Liver (tissue), 9 donors: ENCODE data around the gene AEBP1. TPM values are rescaled to one million over a fixed set of nuclear protein-coding genes. Genes with fewer than 3 reads are reported as not detected.

Source experiments
- DNase-seq: peaks from one replicate; pipeline ENCODE4 v3.0.0-alpha.2; 2017; ENCODE audit warnings: low spot score
- H3K27ac ChIP-seq, 2 donors: one replicate each; pipeline ENCODE4 v1.7.0; 2013; ENCODE audit warnings: inconsistent platforms in 2 of 2, low read length in 2 of 2, control low read depth in 1 of 2, low read depth in 1 of 2, mild to moderate bottlenecking in 1 of 2
- H3K27me3 ChIP-seq, 4 donors: one replicate each; pipeline versions ENCODE4 v1.6.1 to v1.7.0; 2013; ENCODE audit warnings: low read length in 3 of 4, inconsistent platforms in 1 of 4, mild to moderate bottlenecking in 1 of 4, moderate library complexity in 1 of 4; ENCODE audit not compliant: control insufficient read depth in 4 of 4, insufficient read depth in 4 of 4
- H3K36me3 ChIP-seq, 4 donors: one replicate each; pipeline versions ENCODE4 v1.6.1 to v1.7.0; 2013; ENCODE audit warnings: low read length in 3 of 4, mild to moderate bottlenecking in 3 of 4, low read depth in 1 of 4, moderate library complexity in 1 of 4; ENCODE audit not compliant: control insufficient read depth in 4 of 4, insufficient read depth in 3 of 4
- H3K4me1 ChIP-seq, 4 donors: one replicate each; pipeline versions ENCODE4 v1.6.1 to v1.7.0; 2013; ENCODE audit warnings: low read length in 3 of 4, mild to moderate bottlenecking in 3 of 4, moderate library complexity in 1 of 4; ENCODE audit not compliant: control insufficient read depth in 4 of 4, insufficient read depth in 4 of 4
- H3K4me3 ChIP-seq, 3 donors: one replicate each; pipeline versions ENCODE4 v1.6.1 to v1.7.0; 2013; ENCODE audit warnings: low read length in 3 of 3, control low read depth in 1 of 3, low read depth in 1 of 3, mild to moderate bottlenecking in 1 of 3
- H3K9ac ChIP-seq, 2 donors: one replicate each; pipeline ENCODE4 v1.7.0; 2013; ENCODE audit warnings: low read length in 2 of 2, mild to moderate bottlenecking in 2 of 2, moderate library complexity in 2 of 2, control low read depth in 1 of 2, low read depth in 1 of 2
- H3K9me3 ChIP-seq, 4 donors: one replicate each; pipeline versions ENCODE4 v1.6.1 to v1.7.0; 2013; ENCODE audit warnings: low read length in 3 of 4; ENCODE audit not compliant: control insufficient read depth in 4 of 4
- EGR1 ChIP-seq, 2 donors: IDR thresholded peaks; 2 replicates each; pipeline ENCODE4 v1.6.1; 2016 to 2018; ENCODE audit warnings: antibody characterized with exemption in 2 of 2, low read depth in 2 of 2
- FOXA1 ChIP-seq: IDR thresholded peaks from 2 replicates; pipeline ENCODE4 v1.6.1; 2016; ENCODE audit warnings: antibody characterized with exemption
- FOXA2 ChIP-seq: IDR thresholded peaks from 2 replicates; pipeline ENCODE4 v1.6.1; 2016; ENCODE audit warnings: antibody characterized with exemption
- GABPA ChIP-seq, 2 donors: IDR thresholded peaks in 1 of 2; conservative IDR thresholded peaks in 1 of 2; 2 replicates each; pipeline ENCODE4 v1.6.1; 2016; ENCODE audit warnings: antibody characterized with exemption in 2 of 2, mild to moderate bottlenecking in 1 of 2, moderate library complexity in 1 of 2
- HNF4A ChIP-seq, 2 donors: conservative IDR thresholded peaks; 2 replicates each; pipeline ENCODE4 v1.6.1; 2016; ENCODE audit warnings: antibody characterized with exemption in 2 of 2, mild to moderate bottlenecking in 2 of 2
- HNF4G ChIP-seq: IDR thresholded peaks from 2 replicates; pipeline ENCODE4 v1.6.1; 2016; ENCODE audit warnings: antibody characterized with exemption
- JUND ChIP-seq, 2 donors: IDR thresholded peaks; 2 replicates each; pipeline ENCODE4 v1.6.1; 2016; ENCODE audit warnings: antibody characterized with exemption in 2 of 2
- NR2F2 ChIP-seq: IDR thresholded peaks from 2 replicates; pipeline ENCODE4 v1.6.1; 2016; ENCODE audit warnings: antibody characterized with exemption
- RXRA ChIP-seq, 2 donors: IDR thresholded peaks; 2 replicates each; pipeline ENCODE4 v1.6.1; 2017 to 2018; ENCODE audit warnings: antibody characterized with exemption in 2 of 2, mild to moderate bottlenecking in 1 of 2
- SP1 ChIP-seq: IDR thresholded peaks from 2 replicates; pipeline ENCODE4 v1.6.1; 2018; ENCODE audit warnings: antibody characterized with exemption, mild to moderate bottlenecking
- TAF1 ChIP-seq: conservative IDR thresholded peaks from 2 replicates; pipeline ENCODE4 v1.6.1; 2016; ENCODE audit warnings: antibody characterized with exemption, mild to moderate bottlenecking
- YY1 ChIP-seq: IDR thresholded peaks from 2 replicates; pipeline ENCODE4 v1.6.1; 2016; ENCODE audit warnings: antibody characterized with exemption, mild to moderate bottlenecking
- WGBS: extraction: QIAGEN DNeasy Blood & Tissue Kit; methylation state at CpG from one replicate; pipeline ENCODE4 v1.1.7; 2013; 5-methylcytosine and 5-hydroxymethylcytosine counted together
- polyA plus RNA-seq, 2 donors: library from polyadenylated mRNA; stranded (reverse) in 1 of 2; unstranded in 1 of 2; fragments of 200-250 nt in 1 of 2; fragments of >200 nt in 1 of 2; fragmentation: Nextera tagmentation in 1 of 2; extraction: Ambion mirVana in 1 of 2; gene quantifications; one replicate each; pipeline versions ENCODE4 v1.2.1 to v1.2.3, GENCODE V29; 2013 to 2015
- total RNA-seq, 2 donors: library from RNA; depleted of rRNA; stranded (reverse); fragments of >200 nt; gene quantifications; one replicate each; pipeline ENCODE4 v1.2.3, GENCODE V29; 2014
- TF ChIP-seq, protein P1 (sequence below): fragments of 150-350 bp; IDR thresholded peaks from 2 replicates; pipeline ENCODE4 v1.5.1; 2017; ENCODE audit warnings: improper control_type of control experiment, low read depth, low read length; ENCODE audit not compliant: missing input control
- TF ChIP-seq, protein P2 (sequence below): IDR thresholded peaks from 2 replicates; pipeline ENCODE4 v1.6.1; 2016; ENCODE audit warnings: antibody characterized with exemption
- TF ChIP-seq, protein P3 (sequence below): IDR thresholded peaks from 2 replicates; pipeline ENCODE4 v1.6.1; 2016; ENCODE audit warnings: antibody characterized with exemption, mild to moderate bottlenecking
- TF ChIP-seq, protein P4 (sequence below): IDR thresholded peaks from 2 replicates; pipeline ENCODE4 v1.6.1; 2016; ENCODE audit warnings: antibody characterized with exemption
- TF ChIP-seq, protein P5 (sequence below): IDR thresholded peaks from 2 replicates; pipeline ENCODE4 v1.6.1; 2016; ENCODE audit warnings: antibody characterized with exemption
- donor health status: healthy.
- donor health status: healthy.
- donor health status: healthy.
- donor health status: healthy.
- donor health status: healthy.

The AEBP1 gene
- total and polyA plus RNA-seq, 4 donors = 3.4 to 13.3 (median 7.7) TPM

DNA sequence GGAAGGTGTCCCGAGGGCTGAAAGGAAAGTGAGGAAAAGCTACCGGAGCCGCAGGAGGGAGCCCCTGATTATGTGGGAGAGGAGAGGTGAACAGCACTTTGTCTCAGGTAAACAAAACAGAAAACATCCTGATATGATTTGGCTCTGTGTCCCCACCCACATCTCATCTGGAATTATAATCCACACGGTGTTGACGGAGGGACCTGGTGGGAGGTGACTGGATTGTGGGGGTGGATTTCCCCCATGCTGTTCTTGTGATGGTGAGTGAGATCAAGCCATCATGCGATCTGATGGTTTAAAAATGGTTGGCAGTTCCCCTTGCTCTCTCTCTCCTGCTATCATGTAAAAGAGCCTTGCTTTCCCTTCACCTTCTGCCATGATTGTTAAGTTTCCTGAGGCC is 16.2 kb downstream of the AEBP1 start (continued):
- TF ChIP-seq, protein P1, sequence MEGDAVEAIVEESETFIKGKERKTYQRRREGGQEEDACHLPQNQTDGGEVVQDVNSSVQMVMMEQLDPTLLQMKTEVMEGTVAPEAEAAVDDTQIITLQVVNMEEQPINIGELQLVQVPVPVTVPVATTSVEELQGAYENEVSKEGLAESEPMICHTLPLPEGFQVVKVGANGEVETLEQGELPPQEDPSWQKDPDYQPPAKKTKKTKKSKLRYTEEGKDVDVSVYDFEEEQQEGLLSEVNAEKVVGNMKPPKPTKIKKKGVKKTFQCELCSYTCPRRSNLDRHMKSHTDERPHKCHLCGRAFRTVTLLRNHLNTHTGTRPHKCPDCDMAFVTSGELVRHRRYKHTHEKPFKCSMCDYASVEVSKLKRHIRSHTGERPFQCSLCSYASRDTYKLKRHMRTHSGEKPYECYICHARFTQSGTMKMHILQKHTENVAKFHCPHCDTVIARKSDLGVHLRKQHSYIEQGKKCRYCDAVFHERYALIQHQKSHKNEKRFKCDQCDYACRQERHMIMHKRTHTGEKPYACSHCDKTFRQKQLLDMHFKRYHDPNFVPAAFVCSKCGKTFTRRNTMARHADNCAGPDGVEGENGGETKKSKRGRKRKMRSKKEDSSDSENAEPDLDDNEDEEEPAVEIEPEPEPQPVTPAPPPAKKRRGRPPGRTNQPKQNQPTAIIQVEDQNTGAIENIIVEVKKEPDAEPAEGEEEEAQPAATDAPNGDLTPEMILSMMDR = no peak
- no peak for TF ChIP-seq HNF4G
- TF ChIP-seq RXRA (IDR thresholded peaks at IDR 0.05) = no peak
- TF ChIP-seq, protein P2, sequence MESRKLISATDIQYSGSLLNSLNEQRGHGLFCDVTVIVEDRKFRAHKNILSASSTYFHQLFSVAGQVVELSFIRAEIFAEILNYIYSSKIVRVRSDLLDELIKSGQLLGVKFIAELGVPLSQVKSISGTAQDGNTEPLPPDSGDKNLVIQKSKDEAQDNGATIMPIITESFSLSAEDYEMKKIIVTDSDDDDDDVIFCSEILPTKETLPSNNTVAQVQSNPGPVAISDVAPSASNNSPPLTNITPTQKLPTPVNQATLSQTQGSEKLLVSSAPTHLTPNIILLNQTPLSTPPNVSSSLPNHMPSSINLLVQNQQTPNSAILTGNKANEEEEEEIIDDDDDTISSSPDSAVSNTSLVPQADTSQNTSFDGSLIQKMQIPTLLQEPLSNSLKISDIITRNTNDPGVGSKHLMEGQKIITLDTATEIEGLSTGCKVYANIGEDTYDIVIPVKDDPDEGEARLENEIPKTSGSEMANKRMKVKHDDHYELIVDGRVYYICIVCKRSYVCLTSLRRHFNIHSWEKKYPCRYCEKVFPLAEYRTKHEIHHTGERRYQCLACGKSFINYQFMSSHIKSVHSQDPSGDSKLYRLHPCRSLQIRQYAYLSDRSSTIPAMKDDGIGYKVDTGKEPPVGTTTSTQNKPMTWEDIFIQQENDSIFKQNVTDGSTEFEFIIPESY = no peak

DNA sequence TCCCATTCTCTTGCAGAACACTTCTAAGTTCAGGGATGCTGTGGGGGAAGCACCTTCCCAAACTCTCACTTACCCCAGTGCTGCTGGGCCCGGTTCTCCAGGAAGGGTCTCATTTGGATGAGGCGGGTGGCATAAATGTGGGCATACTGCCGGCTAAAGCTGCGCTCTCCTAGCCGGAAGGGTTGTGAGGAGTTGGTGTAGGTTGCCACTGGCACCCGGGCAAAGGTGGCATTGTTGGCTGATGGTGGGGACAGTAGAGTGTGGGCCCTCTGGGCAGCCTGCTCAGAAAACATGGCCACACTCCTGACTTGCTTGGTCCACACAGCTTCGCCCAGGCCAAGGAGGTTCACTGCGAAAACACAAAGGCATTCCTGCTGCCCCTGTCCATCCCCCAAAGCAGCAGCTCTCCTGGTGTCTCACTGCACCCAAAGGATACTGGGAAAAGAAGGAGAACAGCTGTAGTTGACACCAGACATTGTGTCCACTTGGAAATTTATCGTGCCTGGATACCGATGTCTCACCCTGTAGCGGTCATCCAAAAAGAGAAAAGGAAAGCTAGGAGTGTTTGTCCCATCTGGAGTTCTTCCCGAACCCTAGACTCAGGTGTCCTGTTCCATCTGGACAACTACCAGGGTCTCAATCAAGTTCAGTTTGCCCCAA is 17.7 kb downstream of the AEBP1 start:
- Histone ChIP-seq H3K9me3 (no peaks in the 10 kb centered on the region), H3K4me1 (peaks cover 8 to 24% (median 16%) of the 10 kb centered on the region in 4 donors), H3K27me3 (no peaks in the 10 kb centered on the region), H3K27ac (no peak overlapping the region), H3K9ac (no peak overlapping the region), H3K36me3 (peaks cover 0 to 25% (median 13%) of the 10 kb centered on the region in 4 donors), H3K4me3 (no peak overlapping the region)
- DNase-seq = no peak
- 98% methylated on average over 12 of the region's 12 CpGs for WGBS
- no peak for TF ChIP-seq RXRA (IDR thresholded peaks at IDR 0.05)
- no peak for TF ChIP-seq FOXA2
- no peak for TF ChIP-seq YY1
- TF ChIP-seq, protein P2 = no peak
- no peak for TF ChIP-seq NR2F2
- no peak for TF ChIP-seq SP1
- TF ChIP-seq TAF1 = no peak
- TF ChIP-seq, protein P3, sequence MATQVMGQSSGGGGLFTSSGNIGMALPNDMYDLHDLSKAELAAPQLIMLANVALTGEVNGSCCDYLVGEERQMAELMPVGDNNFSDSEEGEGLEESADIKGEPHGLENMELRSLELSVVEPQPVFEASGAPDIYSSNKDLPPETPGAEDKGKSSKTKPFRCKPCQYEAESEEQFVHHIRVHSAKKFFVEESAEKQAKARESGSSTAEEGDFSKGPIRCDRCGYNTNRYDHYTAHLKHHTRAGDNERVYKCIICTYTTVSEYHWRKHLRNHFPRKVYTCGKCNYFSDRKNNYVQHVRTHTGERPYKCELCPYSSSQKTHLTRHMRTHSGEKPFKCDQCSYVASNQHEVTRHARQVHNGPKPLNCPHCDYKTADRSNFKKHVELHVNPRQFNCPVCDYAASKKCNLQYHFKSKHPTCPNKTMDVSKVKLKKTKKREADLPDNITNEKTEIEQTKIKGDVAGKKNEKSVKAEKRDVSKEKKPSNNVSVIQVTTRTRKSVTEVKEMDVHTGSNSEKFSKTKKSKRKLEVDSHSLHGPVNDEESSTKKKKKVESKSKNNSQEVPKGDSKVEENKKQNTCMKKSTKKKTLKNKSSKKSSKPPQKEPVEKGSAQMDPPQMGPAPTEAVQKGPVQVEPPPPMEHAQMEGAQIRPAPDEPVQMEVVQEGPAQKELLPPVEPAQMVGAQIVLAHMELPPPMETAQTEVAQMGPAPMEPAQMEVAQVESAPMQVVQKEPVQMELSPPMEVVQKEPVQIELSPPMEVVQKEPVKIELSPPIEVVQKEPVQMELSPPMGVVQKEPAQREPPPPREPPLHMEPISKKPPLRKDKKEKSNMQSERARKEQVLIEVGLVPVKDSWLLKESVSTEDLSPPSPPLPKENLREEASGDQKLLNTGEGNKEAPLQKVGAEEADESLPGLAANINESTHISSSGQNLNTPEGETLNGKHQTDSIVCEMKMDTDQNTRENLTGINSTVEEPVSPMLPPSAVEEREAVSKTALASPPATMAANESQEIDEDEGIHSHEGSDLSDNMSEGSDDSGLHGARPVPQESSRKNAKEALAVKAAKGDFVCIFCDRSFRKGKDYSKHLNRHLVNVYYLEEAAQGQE = no peak
- TF ChIP-seq, protein P1 = no peak
- TF ChIP-seq, protein P4, sequence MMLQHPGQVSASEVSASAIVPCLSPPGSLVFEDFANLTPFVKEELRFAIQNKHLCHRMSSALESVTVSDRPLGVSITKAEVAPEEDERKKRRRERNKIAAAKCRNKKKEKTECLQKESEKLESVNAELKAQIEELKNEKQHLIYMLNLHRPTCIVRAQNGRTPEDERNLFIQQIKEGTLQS = no peak
- TF ChIP-seq FOXA1 = no peak
- TF ChIP-seq HNF4G = no peak
- TF ChIP-seq JUND (IDR thresholded peaks at IDR 0.05) = no peak
- TF ChIP-seq HNF4A (conservative IDR thresholded peaks at IDR 0.05) = no peak
- TF ChIP-seq, protein P5, sequence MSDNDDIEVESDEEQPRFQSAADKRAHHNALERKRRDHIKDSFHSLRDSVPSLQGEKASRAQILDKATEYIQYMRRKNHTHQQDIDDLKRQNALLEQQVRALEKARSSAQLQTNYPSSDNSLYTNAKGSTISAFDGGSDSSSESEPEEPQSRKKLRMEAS = no peak
- no peak for TF ChIP-seq GABPA (IDR thresholded peaks at IDR 0.05 in 1 of 2, conservative IDR thresholded peaks at IDR 0.05 in 1 of 2)
- TF ChIP-seq EGR1 (IDR thresholded peaks at IDR 0.05; ENCODE audit: low read depth in 2 of 2) = no peak
